Tongue (tissue), 2 donors: Measurements from ENCODE around the gene REV1. TPM values are rescaled to one million over a fixed set of nuclear protein-coding genes. Genes with fewer than 3 reads are reported as not detected.
"Not testable (repeated sequence)": the region's sequence is repeated elsewhere in the genome, so short reads cannot be mapped to it uniquely, and the experiment has no call there.

Experiments
- DNase-seq: peaks from one replicate; pipeline ENCODE4 v3.0.0-alpha.2; 2015
- total RNA-seq: library from RNA; depleted of rRNA; stranded (reverse); fragments of >200 nt; gene quantifications from one replicate; pipeline ENCODE4 v1.2.3, GENCODE V29; 2014

Gene REV1
- total RNA-seq, 1 donor from 2014 or later: 83.9 TPM

- no peak for DNase-seq
Measured at GRCh38 chr2:99401841-99402240, 88.0 kb downstream of the REV1 start.

GRCh38 chr2:99399795-99400194, 90.0 kb downstream of the REV1 start:
- DNase-seq: no peak

GRCh38 chr2:99399063-99399462, 90.8 kb downstream of the REV1 start:
- peak; percentile 8 for DNase-seq

- no peak for DNase-seq
Measured at GRCh38 chr2:99398303-99398702, 91.5 kb downstream of the REV1 start.

GRCh38 chr2:99397266-99397920, 92.4 kb downstream of the REV1 start:
- DNase-seq: no peak

GRCh38 chr2:99395589-99396130, 94.2 kb downstream of the REV1 start:
- no peak for DNase-seq

- DNase-seq: no peak
Measured at GRCh38 chr2:99389946-99390345, 99.9 kb downstream of the REV1 start.

- no peak for DNase-seq
Measured at GRCh38 chr2:99389371-99389770, 100.4 kb downstream of the REV1 start.

GRCh38 chr2:99388892-99389291, 100.9 kb downstream of the REV1 start:
- DNase-seq: no peak

GRCh38 chr2:99386011-99386410, 103.8 kb downstream of the REV1 start:
- no peak for DNase-seq

GRCh38 chr2:99382143-99382542, 107.7 kb downstream of the REV1 start:
- DNase-seq: no peak

- DNase-seq: no peak
Measured at GRCh38 chr2:99380376-99381010, 109.3 kb downstream of the REV1 start.

- DNase-seq: no peak
Measured at GRCh38 chr2:99377879-99378278, 111.9 kb downstream of the REV1 start.

GRCh38 chr2:99376254-99376864, 113.5 kb downstream of the REV1 start:
- DNase-seq: no peak

GRCh38 chr2:99374747-99375146, 115.1 kb downstream of the REV1 start:
- DNase-seq: no peak

GRCh38 chr2:99373144-99373543, 116.7 kb downstream of the REV1 start:
- no peak for DNase-seq

- not testable (repeated sequence) for DNase-seq
Measured at GRCh38 chr2:99368854-99369253, 121.0 kb downstream of the REV1 start.

- DNase-seq: no peak
Measured at GRCh38 chr2:99365661-99366060, 124.2 kb downstream of the REV1 start.

- DNase-seq: no peak
Measured at GRCh38 chr2:99356853-99357252, 133.0 kb downstream of the REV1 start.

- not testable (repeated sequence) for DNase-seq
Measured at GRCh38 chr2:99354825-99355224, 135.0 kb downstream of the REV1 start.

- no peak for DNase-seq
Measured at GRCh38 chr2:99354070-99354469, 135.7 kb downstream of the REV1 start.
